ENCODE data around the gene RAVER1.

- TF ChIP-seq EZH2phosphoT487 (IDR thresholded peaks at IDR 0.05; ENCODE audit: insufficient read depth, low read depth) = no peak
- TF ChIP-seq EZH2 (IDR thresholded peaks at IDR 0.05; ENCODE audit: insufficient read depth, poor library complexity, severe bottlenecking) = no peak
These were observed 49.8 kb downstream of the RAVER1 start for GRCh38 chr19:10283301-10284064.
